Liver (tissue), 9 donors: ENCODE data around the gene AUH. TPM values are rescaled to one million over a fixed set of nuclear protein-coding genes. Genes with fewer than 3 reads are reported as not detected.

Source experiments
- DNase-seq: peaks from one replicate; pipeline ENCODE4 v3.0.0-alpha.2; 2017; ENCODE audit warnings: low spot score
- H3K27ac ChIP-seq, 2 donors: one replicate each; pipeline ENCODE4 v1.7.0; 2013; ENCODE audit warnings: inconsistent platforms in 2 of 2, low read length in 2 of 2, control low read depth in 1 of 2, low read depth in 1 of 2, mild to moderate bottlenecking in 1 of 2
- H3K27me3 ChIP-seq, 4 donors: one replicate each; pipeline versions ENCODE4 v1.6.1 to v1.7.0; 2013; ENCODE audit warnings: low read length in 3 of 4, inconsistent platforms in 1 of 4, mild to moderate bottlenecking in 1 of 4, moderate library complexity in 1 of 4; ENCODE audit not compliant: control insufficient read depth in 4 of 4, insufficient read depth in 4 of 4
- H3K36me3 ChIP-seq, 4 donors: one replicate each; pipeline versions ENCODE4 v1.6.1 to v1.7.0; 2013; ENCODE audit warnings: low read length in 3 of 4, mild to moderate bottlenecking in 3 of 4, low read depth in 1 of 4, moderate library complexity in 1 of 4; ENCODE audit not compliant: control insufficient read depth in 4 of 4, insufficient read depth in 3 of 4
- H3K4me1 ChIP-seq, 4 donors: one replicate each; pipeline versions ENCODE4 v1.6.1 to v1.7.0; 2013; ENCODE audit warnings: low read length in 3 of 4, mild to moderate bottlenecking in 3 of 4, moderate library complexity in 1 of 4; ENCODE audit not compliant: control insufficient read depth in 4 of 4, insufficient read depth in 4 of 4
- H3K4me3 ChIP-seq, 3 donors: one replicate each; pipeline versions ENCODE4 v1.6.1 to v1.7.0; 2013; ENCODE audit warnings: low read length in 3 of 3, control low read depth in 1 of 3, low read depth in 1 of 3, mild to moderate bottlenecking in 1 of 3
- H3K9ac ChIP-seq, 2 donors: one replicate each; pipeline ENCODE4 v1.7.0; 2013; ENCODE audit warnings: low read length in 2 of 2, mild to moderate bottlenecking in 2 of 2, moderate library complexity in 2 of 2, control low read depth in 1 of 2, low read depth in 1 of 2
- H3K9me3 ChIP-seq, 4 donors: one replicate each; pipeline versions ENCODE4 v1.6.1 to v1.7.0; 2013; ENCODE audit warnings: low read length in 3 of 4; ENCODE audit not compliant: control insufficient read depth in 4 of 4
- CTCF ChIP-seq: fragments of 150-350 bp; IDR thresholded peaks from 2 replicates; pipeline ENCODE4 v1.5.1; 2017; ENCODE audit warnings: improper control_type of control experiment, low read depth, low read length; ENCODE audit not compliant: missing input control
- EGR1 ChIP-seq, 2 donors: IDR thresholded peaks; 2 replicates each; pipeline ENCODE4 v1.6.1; 2016 to 2018; ENCODE audit warnings: antibody characterized with exemption in 2 of 2, low read depth in 2 of 2
- FOXA1 ChIP-seq: IDR thresholded peaks from 2 replicates; pipeline ENCODE4 v1.6.1; 2016; ENCODE audit warnings: antibody characterized with exemption
- FOXA2 ChIP-seq: IDR thresholded peaks from 2 replicates; pipeline ENCODE4 v1.6.1; 2016; ENCODE audit warnings: antibody characterized with exemption
- GABPA ChIP-seq, 2 donors: IDR thresholded peaks in 1 of 2; conservative IDR thresholded peaks in 1 of 2; 2 replicates each; pipeline ENCODE4 v1.6.1; 2016; ENCODE audit warnings: antibody characterized with exemption in 2 of 2, mild to moderate bottlenecking in 1 of 2, moderate library complexity in 1 of 2
- HNF4A ChIP-seq, 2 donors: conservative IDR thresholded peaks; 2 replicates each; pipeline ENCODE4 v1.6.1; 2016; ENCODE audit warnings: antibody characterized with exemption in 2 of 2, mild to moderate bottlenecking in 2 of 2
- HNF4G ChIP-seq: IDR thresholded peaks from 2 replicates; pipeline ENCODE4 v1.6.1; 2016; ENCODE audit warnings: antibody characterized with exemption
- JUND ChIP-seq, 2 donors: IDR thresholded peaks; 2 replicates each; pipeline ENCODE4 v1.6.1; 2016; ENCODE audit warnings: antibody characterized with exemption in 2 of 2
- MAX ChIP-seq: IDR thresholded peaks from 2 replicates; pipeline ENCODE4 v1.6.1; 2016; ENCODE audit warnings: antibody characterized with exemption
- NR2F2 ChIP-seq: IDR thresholded peaks from 2 replicates; pipeline ENCODE4 v1.6.1; 2016; ENCODE audit warnings: antibody characterized with exemption
- RAD21 ChIP-seq, 2 donors: IDR thresholded peaks; 2 replicates each; pipeline ENCODE4 v1.6.1; 2016; ENCODE audit warnings: antibody characterized with exemption in 2 of 2, mild to moderate bottlenecking in 2 of 2
- RXRA ChIP-seq, 2 donors: IDR thresholded peaks; 2 replicates each; pipeline ENCODE4 v1.6.1; 2017 to 2018; ENCODE audit warnings: antibody characterized with exemption in 2 of 2, mild to moderate bottlenecking in 1 of 2
- SP1 ChIP-seq: IDR thresholded peaks from 2 replicates; pipeline ENCODE4 v1.6.1; 2018; ENCODE audit warnings: antibody characterized with exemption, mild to moderate bottlenecking
- TAF1 ChIP-seq: conservative IDR thresholded peaks from 2 replicates; pipeline ENCODE4 v1.6.1; 2016; ENCODE audit warnings: antibody characterized with exemption, mild to moderate bottlenecking
- YY1 ChIP-seq: IDR thresholded peaks from 2 replicates; pipeline ENCODE4 v1.6.1; 2016; ENCODE audit warnings: antibody characterized with exemption, mild to moderate bottlenecking
- ZBTB33 ChIP-seq: IDR thresholded peaks from 2 replicates; pipeline ENCODE4 v1.6.1; 2016; ENCODE audit warnings: antibody characterized with exemption
- WGBS: extraction: QIAGEN DNeasy Blood & Tissue Kit; methylation state at CpG from one replicate; pipeline ENCODE4 v1.1.7; 2013; 5-methylcytosine and 5-hydroxymethylcytosine counted together
- polyA plus RNA-seq, 2 donors: library from polyadenylated mRNA; stranded (reverse) in 1 of 2; unstranded in 1 of 2; fragments of 200-250 nt in 1 of 2; fragments of >200 nt in 1 of 2; fragmentation: Nextera tagmentation in 1 of 2; extraction: Ambion mirVana in 1 of 2; gene quantifications; one replicate each; pipeline versions ENCODE4 v1.2.1 to v1.2.3, GENCODE V29; 2013 to 2015
- total RNA-seq, 2 donors: library from RNA; depleted of rRNA; stranded (reverse); fragments of >200 nt; gene quantifications; one replicate each; pipeline ENCODE4 v1.2.3, GENCODE V29; 2014
- TF ChIP-seq, protein P1 (sequence below): IDR thresholded peaks from 2 replicates; pipeline ENCODE4 v1.6.1; 2016; ENCODE audit warnings: antibody characterized with exemption, mild to moderate bottlenecking
- TF ChIP-seq, protein P2 (sequence below): IDR thresholded peaks from 2 replicates; pipeline ENCODE4 v1.6.1; 2016; ENCODE audit warnings: antibody characterized with exemption
- donor health status: healthy.
- donor health status: healthy.
- donor health status: healthy.
- donor health status: healthy.
- donor health status: healthy.

The AUH gene
- total and polyA plus RNA-seq, 4 donors: 12.1 to 30.0 (median 24.9) TPM

- no peak for TF ChIP-seq CTCF
- no peak for TF ChIP-seq HNF4A (conservative IDR thresholded peaks at IDR 0.05)
- no peak for TF ChIP-seq TAF1
Measured at GRCh38 chr9:91308191-91308590, 53.5 kb downstream of the AUH start (continued).

- Histone ChIP-seq H3K4me1 (no peaks in the 10 kb centered on the region), H3K9me3 (no peaks in the 10 kb centered on the region), H3K9ac (no peak overlapping the region), H3K36me3 (peaks cover 0 to 3% (median 0%) of the 10 kb centered on the region in 4 donors), H3K27me3 (no peaks in the 10 kb centered on the region), H3K27ac (no peak overlapping the region), H3K4me3 (no peak overlapping the region)
- no peak for DNase-seq
- WGBS: 97% methylated on average over 5 of the region's 5 CpGs
- TF ChIP-seq JUND (IDR thresholded peaks at IDR 0.05) (no peak), FOXA2 (no peak), NR2F2 (no peak), GABPA (IDR thresholded peaks at IDR 0.05 in 1 of 2, conservative IDR thresholded peaks at IDR 0.05 in 1 of 2) (no peak), YY1 (no peak), SP1 (no peak), TAF1 (no peak), FOXA1 (no peak), RAD21 (IDR thresholded peaks at IDR 0.05) (no peak), HNF4G (no peak), MAX (no peak), CTCF (no peak), ZBTB33 (no peak), EGR1 (IDR thresholded peaks at IDR 0.05; ENCODE audit: low read depth in 2 of 2) (no peak), RXRA (IDR thresholded peaks at IDR 0.05) (no peak), HNF4A (conservative IDR thresholded peaks at IDR 0.05) (no peak)
- TF ChIP-seq, protein P1, sequence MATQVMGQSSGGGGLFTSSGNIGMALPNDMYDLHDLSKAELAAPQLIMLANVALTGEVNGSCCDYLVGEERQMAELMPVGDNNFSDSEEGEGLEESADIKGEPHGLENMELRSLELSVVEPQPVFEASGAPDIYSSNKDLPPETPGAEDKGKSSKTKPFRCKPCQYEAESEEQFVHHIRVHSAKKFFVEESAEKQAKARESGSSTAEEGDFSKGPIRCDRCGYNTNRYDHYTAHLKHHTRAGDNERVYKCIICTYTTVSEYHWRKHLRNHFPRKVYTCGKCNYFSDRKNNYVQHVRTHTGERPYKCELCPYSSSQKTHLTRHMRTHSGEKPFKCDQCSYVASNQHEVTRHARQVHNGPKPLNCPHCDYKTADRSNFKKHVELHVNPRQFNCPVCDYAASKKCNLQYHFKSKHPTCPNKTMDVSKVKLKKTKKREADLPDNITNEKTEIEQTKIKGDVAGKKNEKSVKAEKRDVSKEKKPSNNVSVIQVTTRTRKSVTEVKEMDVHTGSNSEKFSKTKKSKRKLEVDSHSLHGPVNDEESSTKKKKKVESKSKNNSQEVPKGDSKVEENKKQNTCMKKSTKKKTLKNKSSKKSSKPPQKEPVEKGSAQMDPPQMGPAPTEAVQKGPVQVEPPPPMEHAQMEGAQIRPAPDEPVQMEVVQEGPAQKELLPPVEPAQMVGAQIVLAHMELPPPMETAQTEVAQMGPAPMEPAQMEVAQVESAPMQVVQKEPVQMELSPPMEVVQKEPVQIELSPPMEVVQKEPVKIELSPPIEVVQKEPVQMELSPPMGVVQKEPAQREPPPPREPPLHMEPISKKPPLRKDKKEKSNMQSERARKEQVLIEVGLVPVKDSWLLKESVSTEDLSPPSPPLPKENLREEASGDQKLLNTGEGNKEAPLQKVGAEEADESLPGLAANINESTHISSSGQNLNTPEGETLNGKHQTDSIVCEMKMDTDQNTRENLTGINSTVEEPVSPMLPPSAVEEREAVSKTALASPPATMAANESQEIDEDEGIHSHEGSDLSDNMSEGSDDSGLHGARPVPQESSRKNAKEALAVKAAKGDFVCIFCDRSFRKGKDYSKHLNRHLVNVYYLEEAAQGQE: no peak
- TF ChIP-seq, protein P2, sequence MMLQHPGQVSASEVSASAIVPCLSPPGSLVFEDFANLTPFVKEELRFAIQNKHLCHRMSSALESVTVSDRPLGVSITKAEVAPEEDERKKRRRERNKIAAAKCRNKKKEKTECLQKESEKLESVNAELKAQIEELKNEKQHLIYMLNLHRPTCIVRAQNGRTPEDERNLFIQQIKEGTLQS: no peak
Measured at GRCh38 chr9:91307279-91307678, 54.4 kb downstream of the AUH start.
